Mesendoderm (in vitro differentiated cells): Measurements from ENCODE around the gene SEMA3E. TPM values are rescaled to one million over a fixed set of nuclear protein-coding genes. Genes with fewer than 3 reads are reported as not detected.

ENCODE experiments used
- DNase-seq: peaks from one replicate; pipeline ENCODE4 v3.0.0; 2013
- H2AK5ac ChIP-seq: 2 replicates; pipeline ENCODE4 v1.6.1; 2013; ENCODE audit warnings: low read length, inconsistent platforms
- H2BK120ac ChIP-seq: 2 replicates; pipeline ENCODE4 v1.6.1; 2013; ENCODE audit warnings: low read depth, mild to moderate bottlenecking, low read length, moderate library complexity, mixed read lengths
- H2BK15ac ChIP-seq: replicated peaks from 2 replicates; pipeline ENCODE4 v1.6.1; 2013; ENCODE audit warnings: low read depth, mild to moderate bottlenecking, moderate library complexity
- H2BK5ac ChIP-seq: 2 replicates; pipeline ENCODE4 v1.6.1; 2013; ENCODE audit warnings: low read length, inconsistent platforms
- H3K18ac ChIP-seq: 2 replicates; pipeline ENCODE4 v1.6.1; 2013; ENCODE audit warnings: mild to moderate bottlenecking, low read length, mixed read lengths
- H3K23ac ChIP-seq: one replicate; pipeline ENCODE4 v1.6.1; 2013; ENCODE audit warnings: low read length
- H3K27ac ChIP-seq: 2 replicates; pipeline ENCODE4 v1.5.1; 2013; ENCODE audit warnings: low read depth, mild to moderate bottlenecking, inconsistent platforms, low read length, moderate library complexity
- H3K27me3 ChIP-seq: 2 replicates; pipeline ENCODE4 v1.6.1; 2013; ENCODE audit warnings: low read length, control low read depth, mild to moderate bottlenecking, inconsistent platforms; ENCODE audit not compliant: insufficient read depth, poor library complexity
- H3K36me3 ChIP-seq: 2 replicates; pipeline ENCODE4 v1.6.1; 2013; ENCODE audit warnings: low read length, inconsistent platforms; ENCODE audit not compliant: control insufficient read depth, insufficient read depth
- H3K4ac ChIP-seq: one replicate; pipeline ENCODE4 v1.6.1; 2013; ENCODE audit warnings: low read depth, mild to moderate bottlenecking, low read length, moderate library complexity
- H3K4me1 ChIP-seq: 2 replicates; pipeline ENCODE4 v1.6.1; 2013; ENCODE audit warnings: low read depth, low read length, inconsistent platforms; ENCODE audit not compliant: control insufficient read depth
- H3K4me2 ChIP-seq: 2 replicates; pipeline ENCODE4 v1.6.1; 2013; ENCODE audit warnings: low read length
- H3K4me3 ChIP-seq: 2 replicates; pipeline ENCODE4 v1.5.1; 2013; ENCODE audit warnings: mild to moderate bottlenecking, low read length
- H3K56ac ChIP-seq: one replicate; pipeline ENCODE4 v1.6.1; 2013; ENCODE audit warnings: low read length
- H3K79me1 ChIP-seq: 2 replicates; pipeline ENCODE4 v1.6.1; 2013; ENCODE audit warnings: low read length, inconsistent platforms
- H3K79me2 ChIP-seq: 2 replicates; pipeline ENCODE4 v1.6.1; 2013; ENCODE audit warnings: mild to moderate bottlenecking, low read length; ENCODE audit not compliant: control insufficient read depth, insufficient read depth
- H3K9ac ChIP-seq: 2 replicates; pipeline ENCODE4 v1.6.1; 2013; ENCODE audit warnings: low read length, inconsistent platforms
- H4K5ac ChIP-seq: one replicate; pipeline ENCODE4 v1.6.1; 2013; ENCODE audit warnings: low read length
- H4K8ac ChIP-seq: one replicate; pipeline ENCODE4 v1.6.1; 2013; ENCODE audit warnings: low read depth, mild to moderate bottlenecking, control low read depth, low read length, moderate library complexity
- WGBS: extraction: QIAGEN DNeasy Blood & Tissue Kit; methylation state at CpG from one replicate; pipeline ENCODE4 v1.1.7; 2013; ENCODE audit warnings: low lambda C conversion rate, missing lambda C conversion rate; ENCODE audit not compliant: insufficient coverage; ENCODE audit errors: extremely low coverage; 5-methylcytosine and 5-hydroxymethylcytosine counted together
- small RNA-seq: library from polyadenylated mRNA; stranded (forward); fragments of <200 nt; extraction: miRNeasy Mini kit (QIAGEN cat#:217004); gene quantifications from one replicate; pipeline ENCODE3, GENCODE V24; 2013; ENCODE audit not compliant: insufficient read depth

Gene SEMA3E

DNA sequence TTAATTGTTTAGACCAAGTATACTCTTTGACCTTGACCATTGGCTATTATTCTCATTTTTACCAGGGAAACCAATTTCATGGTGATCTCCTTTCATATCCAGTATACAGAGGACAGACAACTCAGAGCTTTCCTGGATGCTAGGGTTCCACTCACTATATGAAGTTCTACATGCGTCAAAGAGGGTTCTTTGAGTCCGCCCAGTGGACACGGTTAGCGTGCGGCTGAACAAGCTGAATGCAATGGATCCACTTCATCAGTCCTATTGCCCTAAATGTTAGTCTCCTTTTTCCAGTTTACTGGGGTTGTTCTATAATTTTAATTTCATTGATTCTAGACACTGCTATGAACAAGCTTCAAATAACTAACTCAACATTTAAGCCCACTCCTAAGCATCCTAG is 323.9 kb downstream of the SEMA3E start:
- no peaks in the 10 kb centered on the region for H3K79me2 ChIP-seq
- no peak overlapping the region for H3K56ac ChIP-seq
- WGBS: no CpG with 5 or more reads among the region's 5 CpGs

DNA sequence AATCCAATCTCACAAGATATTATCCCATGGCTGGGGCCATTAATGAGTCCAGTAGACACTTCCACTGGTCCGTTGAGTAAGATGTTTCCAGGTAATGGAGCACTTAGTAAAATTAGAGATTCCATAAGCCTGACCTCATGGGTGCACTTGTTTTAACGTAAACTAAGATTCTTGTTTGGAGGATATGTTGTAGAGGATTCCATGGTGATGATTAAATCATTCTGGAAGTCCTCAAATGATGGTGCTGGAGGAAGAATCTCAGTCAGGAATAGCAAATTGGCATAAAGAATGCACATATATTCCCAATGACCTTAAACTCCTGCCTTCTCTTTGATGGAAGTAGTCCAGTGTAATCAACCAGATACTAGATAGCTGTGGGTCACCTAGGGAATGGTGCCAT is 324.3 kb downstream of the SEMA3E start:
- no CpG with 5 or more reads among the region's 2 CpGs for WGBS
- no peak overlapping the region for H3K18ac ChIP-seq
- DNase-seq: no peak

More for the DNA sequence above, 323.9 kb downstream of the SEMA3E start:
- Histone ChIP-seq H2AK5ac (no peak overlapping the region), H3K4me2 (no peak overlapping the region), H4K5ac (no peak overlapping the region), H3K27ac (no peak overlapping the region), H2BK5ac (no peak overlapping the region), H2BK120ac (no peak overlapping the region), H2BK15ac (no peak overlapping the region), H3K4me1 (no peaks in the 10 kb centered on the region), H3K36me3 (no peaks in the 10 kb centered on the region), H3K27me3 (no peaks in the 10 kb centered on the region), H3K9ac (no peak overlapping the region), H4K8ac (no peak overlapping the region), H3K18ac (no peak overlapping the region), H3K4me3 (no peak overlapping the region), H3K4ac (no peak overlapping the region), H3K79me1 (no peaks in the 10 kb centered on the region), H3K23ac (no peak overlapping the region)
- DNase-seq: no peak

DNA sequence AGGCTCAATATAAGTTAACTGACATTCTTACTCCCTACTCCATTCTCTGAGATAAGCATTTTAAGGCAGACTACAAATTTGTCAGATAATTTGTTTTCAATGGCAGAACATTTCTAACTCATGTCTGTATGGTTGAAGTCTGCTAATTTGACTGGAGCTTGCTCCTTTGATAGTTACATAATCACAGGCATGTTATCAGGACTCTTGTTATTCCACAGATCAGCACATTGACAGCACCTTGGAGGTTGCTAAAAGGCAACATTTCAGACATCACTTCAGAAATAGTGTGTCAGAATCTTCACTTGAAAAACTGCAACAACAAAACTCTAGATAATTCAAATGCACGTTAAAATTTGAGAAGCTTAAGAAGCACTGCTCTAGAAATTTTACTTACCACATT is 327.9 kb downstream of the SEMA3E start:
- WGBS: no CpG with 5 or more reads among the region's 1 CpG
- no peak for DNase-seq
- Histone ChIP-seq H3K4me2 (no peak overlapping the region), H4K8ac (no peak overlapping the region), H3K9ac (no peak overlapping the region), H3K27ac (no peak overlapping the region), H3K4me3 (no peak overlapping the region), H4K5ac (no peak overlapping the region), H3K4me1 (no peaks in the 10 kb centered on the region), H3K56ac (no peak overlapping the region), H3K79me2 (no peaks in the 10 kb centered on the region), H3K4ac (no peak overlapping the region), H3K79me1 (no peaks in the 10 kb centered on the region), H3K18ac (no peak overlapping the region), H2AK5ac (no peak overlapping the region), H3K36me3 (no peaks in the 10 kb centered on the region), H2BK15ac (no peak overlapping the region), H2BK120ac (no peak overlapping the region), H2BK5ac (no peak overlapping the region), H3K27me3 (no peaks in the 10 kb centered on the region), H3K23ac (no peak overlapping the region)

More for the DNA sequence above, 324.3 kb downstream of the SEMA3E start:
- no peak overlapping the region for H3K4ac ChIP-seq
- H3K4me1 ChIP-seq: no peaks in the 10 kb centered on the region
- H2BK15ac ChIP-seq: no peak overlapping the region
- H3K4me2 ChIP-seq: no peak overlapping the region
- no peak overlapping the region for H4K8ac ChIP-seq
- H2AK5ac ChIP-seq: no peak overlapping the region
- H4K5ac ChIP-seq: no peak overlapping the region
- no peak overlapping the region for H3K9ac ChIP-seq
- no peak overlapping the region for H3K27ac ChIP-seq
- H2BK120ac ChIP-seq: no peak overlapping the region
- H3K27me3 ChIP-seq: no peaks in the 10 kb centered on the region
- H3K36me3 ChIP-seq: no peaks in the 10 kb centered on the region
- no peaks in the 10 kb centered on the region for H3K79me1 ChIP-seq
- no peak overlapping the region for H2BK5ac ChIP-seq
- no peaks in the 10 kb centered on the region for H3K79me2 ChIP-seq
- H3K56ac ChIP-seq: no peak overlapping the region
- H3K4me3 ChIP-seq: no peak overlapping the region
- H3K23ac ChIP-seq: no peak overlapping the region

DNA sequence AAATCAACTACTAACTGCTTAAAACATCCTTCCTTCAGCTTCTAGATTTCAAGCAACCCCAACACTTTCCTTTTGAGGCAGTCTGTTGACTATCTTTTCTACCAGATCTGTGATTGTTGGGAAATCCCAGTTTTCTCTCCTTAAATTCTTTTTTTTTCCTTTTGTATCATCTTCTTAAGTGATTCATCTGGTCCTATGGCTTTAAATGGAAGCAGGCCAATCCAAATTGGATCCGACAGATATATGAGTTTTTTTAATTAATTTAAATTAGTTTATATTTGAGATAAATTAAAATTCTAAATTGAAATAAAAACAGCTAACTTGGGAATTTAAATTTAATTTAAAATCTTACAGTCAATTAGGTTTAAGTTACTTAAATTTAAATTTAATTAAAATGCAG is 335.0 kb downstream of the SEMA3E start:
- WGBS: no CpG with 5 or more reads among the region's 1 CpG
- Histone ChIP-seq H3K27me3 (no peaks in the 10 kb centered on the region), H3K9ac (no peak overlapping the region)

More for the DNA sequence above, 335.0 kb downstream of the SEMA3E start:
- DNase-seq: no peak
- Histone ChIP-seq H4K5ac (no peak overlapping the region), H3K36me3 (no peaks in the 10 kb centered on the region), H3K23ac (no peak overlapping the region), H3K79me2 (no peaks in the 10 kb centered on the region), H3K18ac (no peak overlapping the region), H4K8ac (no peak overlapping the region), H2AK5ac (no peak overlapping the region), H2BK15ac (no peak overlapping the region), H3K79me1 (no peaks in the 10 kb centered on the region), H3K56ac (no peak overlapping the region), H3K4me1 (no peaks in the 10 kb centered on the region), H3K4ac (no peak overlapping the region), H3K27ac (no peak overlapping the region), H3K4me2 (no peak overlapping the region), H3K4me3 (no peak overlapping the region), H2BK120ac (no peak overlapping the region), H2BK5ac (no peak overlapping the region)

Small RNAs within 50 kb of the gene (small RNA-seq; reads per million reads assigned to genes)
- not detected for gene AC079987.1
